ENCODE measurements around the gene LGALS9.
"Not testable (repeated sequence)": the region's sequence is repeated elsewhere in the genome, so short reads cannot be mapped to it uniquely, and the experiment has no call there.

Gene LGALS9

GRCh38 chr17:27650836-27651235, 19.8 kb downstream of the LGALS9 start:
- Mint-ChIP-seq H3K4me3 (no peak overlapping the region), H3K4me1 (no peaks in the 10 kb centered on the region), H3K9me3 (no peaks in the 10 kb centered on the region), H3K36me3 (ENCODE audit: low read depth) (no peaks in the 10 kb centered on the region), H3K27me3 (ENCODE audit: low read depth) (peaks cover 19% of the 10 kb centered on the region), H3K27ac (no peak overlapping the region)
- no peak for TF ChIP-seq CTCF (IDR thresholded peaks at IDR 0.05; ENCODE audit: unreplicated experiment in 3 of 3)

- H3K4me3 Mint-ChIP-seq, result no peak overlapping the region
- no peaks in the 10 kb centered on the region for H3K36me3 Mint-ChIP-seq (ENCODE audit: low read depth)
- H3K27me3 Mint-ChIP-seq (ENCODE audit: low read depth), result peaks cover 19% of the 10 kb centered on the region
- H3K27ac Mint-ChIP-seq, result no peak overlapping the region
- TF ChIP-seq CTCF (IDR thresholded peaks at IDR 0.05; ENCODE audit: unreplicated experiment in 3 of 3), result peak; percentile 76 to 87 (median 81)
- no peaks in the 10 kb centered on the region for H3K9me3 Mint-ChIP-seq
- no peaks in the 10 kb centered on the region for H3K4me1 Mint-ChIP-seq
Measured at GRCh38 chr17:27651411-27652345, 20.7 kb downstream of the LGALS9 start.

GRCh38 chr17:27653449-27653971, 22.5 kb downstream of the LGALS9 start:
- H3K4me3 Mint-ChIP-seq; H3K4me1 Mint-ChIP-seq; H3K36me3 Mint-ChIP-seq (ENCODE audit: low read depth); H3K9me3 Mint-ChIP-seq; H3K27ac Mint-ChIP-seq: not testable (repeated sequence)
- H3K27me3 Mint-ChIP-seq (ENCODE audit: low read depth), result peaks cover 28% of the 10 kb centered on the region

- no peaks in the 10 kb centered on the region for H3K9me3 Mint-ChIP-seq
- H3K36me3 Mint-ChIP-seq (ENCODE audit: low read depth), result no peaks in the 10 kb centered on the region
- peaks cover 31% of the 10 kb centered on the region for H3K27me3 Mint-ChIP-seq (ENCODE audit: low read depth)
- H3K27ac Mint-ChIP-seq, result no peak overlapping the region
- no peak overlapping the region for H3K4me3 Mint-ChIP-seq
- no peak for TF ChIP-seq CTCF (IDR thresholded peaks at IDR 0.05; ENCODE audit: unreplicated experiment in 3 of 3)
- H3K4me1 Mint-ChIP-seq, result no peaks in the 10 kb centered on the region
Measured at GRCh38 chr17:27654136-27654535, 23.1 kb downstream of the LGALS9 start.

GRCh38 chr17:27654654-27655524, 23.9 kb downstream of the LGALS9 start:
- H3K27ac Mint-ChIP-seq, result no peak overlapping the region
- H3K4me3 Mint-ChIP-seq, result no peak overlapping the region
- no peaks in the 10 kb centered on the region for H3K9me3 Mint-ChIP-seq

GRCh38 chr17:27655525-27656111, 24.6 kb downstream of the LGALS9 start:
- peaks cover 32% of the 10 kb centered on the region for H3K27me3 Mint-ChIP-seq (ENCODE audit: low read depth)
- not testable (repeated sequence) for H3K9me3 Mint-ChIP-seq; H3K4me3 Mint-ChIP-seq; H3K36me3 Mint-ChIP-seq (ENCODE audit: low read depth); H3K27ac Mint-ChIP-seq; H3K4me1 Mint-ChIP-seq

More at GRCh38 chr17:27654654-27655524, 23.9 kb downstream of the LGALS9 start:
- no peaks in the 10 kb centered on the region for H3K4me1 Mint-ChIP-seq
- H3K27me3 Mint-ChIP-seq (ENCODE audit: low read depth), result peaks cover 32% of the 10 kb centered on the region
- TF ChIP-seq CTCF (IDR thresholded peaks at IDR 0.05; ENCODE audit: unreplicated experiment in 3 of 3), result peak; percentile 84 to 89 (median 87)
- no peaks in the 10 kb centered on the region for H3K36me3 Mint-ChIP-seq (ENCODE audit: low read depth)

- H3K4me3 Mint-ChIP-seq; H3K4me1 Mint-ChIP-seq; H3K9me3 Mint-ChIP-seq; H3K36me3 Mint-ChIP-seq (ENCODE audit: low read depth); H3K27ac Mint-ChIP-seq: not testable (repeated sequence)
- H3K27me3 Mint-ChIP-seq (ENCODE audit: low read depth), result peaks cover 29% of the 10 kb centered on the region
Measured at GRCh38 chr17:27656620-27657019, 25.6 kb downstream of the LGALS9 start.

All from nephron (organoid).